Urinary bladder (tissue), 4 donors: ENCODE data around the gene MRPS7. TPM values are rescaled to one million over a fixed set of nuclear protein-coding genes. Genes with fewer than 3 reads are reported as not detected.
"Not testable (repeated sequence)": the region's sequence is repeated elsewhere in the genome, so short reads cannot be mapped to it uniquely, and the experiment has no call there.

Source experiments
- DNase-seq: peaks from one replicate; pipeline ENCODE4 v3.0.0-alpha.2; 2015; ENCODE audit errors: extremely low spot score
- H3K27ac ChIP-seq: one replicate; pipeline ENCODE4 v1.5.1; 2013; ENCODE audit warnings: low read depth, mild to moderate bottlenecking, moderate library complexity
- H3K36me3 ChIP-seq: one replicate; pipeline ENCODE4 v1.6.1; 2013; ENCODE audit warnings: mild to moderate bottlenecking, moderate library complexity; ENCODE audit not compliant: insufficient read depth
- H3K4me1 ChIP-seq: one replicate; pipeline ENCODE4 v1.6.1; 2013; ENCODE audit warnings: mild to moderate bottlenecking, moderate library complexity; ENCODE audit not compliant: insufficient read depth
- H3K4me3 ChIP-seq: one replicate; pipeline ENCODE4 v1.5.1; 2013; ENCODE audit warnings: low read depth, low read length
- WGBS: extraction: QIAGEN DNeasy Blood & Tissue Kit; methylation state at CpG from one replicate; pipeline ENCODE4 v1.1.7; 2013; 5-methylcytosine and 5-hydroxymethylcytosine counted together
- polyA plus RNA-seq: library from polyadenylated mRNA; stranded (reverse); fragments of 200-250 nt; gene quantifications from one replicate; pipeline ENCODE4 v1.2.3, GENCODE V29; 2013
- total RNA-seq: library from RNA; depleted of rRNA; stranded (reverse); fragments of >200 nt; gene quantifications from one replicate; pipeline ENCODE4 v1.2.3, GENCODE V29; 2014
- donor health status: healthy with polysubstance abuse.
- donor health status: healthy.

Gene MRPS7
- total and polyA plus RNA-seq, 2 donors = 27.0 to 51.8 TPM

DNA sequence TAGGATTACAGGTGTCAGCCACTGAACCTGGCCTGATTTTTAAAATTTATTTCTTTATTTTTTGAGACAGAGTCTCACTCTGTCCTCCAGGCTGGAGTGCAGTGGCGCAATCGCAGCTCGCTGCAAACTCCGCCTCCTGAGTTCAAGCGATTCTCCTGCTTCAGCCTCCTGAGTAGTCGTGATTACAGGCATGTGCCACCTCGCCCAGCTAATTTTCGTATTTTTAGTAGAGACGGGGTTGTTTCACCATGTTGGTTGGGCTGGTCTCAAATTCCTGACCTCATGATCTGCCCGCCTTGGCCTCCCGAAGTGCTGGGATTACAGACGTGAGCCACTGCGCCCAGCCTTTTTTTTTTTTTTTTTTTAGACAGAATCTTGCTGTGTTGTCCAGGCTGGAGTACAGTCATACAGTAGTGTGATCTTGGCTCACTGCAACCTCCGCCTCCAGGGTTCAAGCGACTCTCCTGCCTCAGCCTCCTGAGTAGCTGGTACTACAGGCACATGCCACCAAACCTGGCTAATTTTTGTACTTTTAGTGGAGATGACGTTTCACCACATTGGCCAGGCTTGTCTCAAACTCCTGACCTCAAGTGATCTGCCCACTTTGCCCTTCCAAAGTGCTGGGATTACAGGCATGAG lies 31.2 kb downstream of the MRPS7 start:
- H3K36me3 ChIP-seq, H3K4me3 ChIP-seq, DNase-seq, H3K27ac ChIP-seq, H3K4me1 ChIP-seq: not testable (repeated sequence)
- 76% methylated on average over 16 of the region's 16 CpGs for WGBS

DNA sequence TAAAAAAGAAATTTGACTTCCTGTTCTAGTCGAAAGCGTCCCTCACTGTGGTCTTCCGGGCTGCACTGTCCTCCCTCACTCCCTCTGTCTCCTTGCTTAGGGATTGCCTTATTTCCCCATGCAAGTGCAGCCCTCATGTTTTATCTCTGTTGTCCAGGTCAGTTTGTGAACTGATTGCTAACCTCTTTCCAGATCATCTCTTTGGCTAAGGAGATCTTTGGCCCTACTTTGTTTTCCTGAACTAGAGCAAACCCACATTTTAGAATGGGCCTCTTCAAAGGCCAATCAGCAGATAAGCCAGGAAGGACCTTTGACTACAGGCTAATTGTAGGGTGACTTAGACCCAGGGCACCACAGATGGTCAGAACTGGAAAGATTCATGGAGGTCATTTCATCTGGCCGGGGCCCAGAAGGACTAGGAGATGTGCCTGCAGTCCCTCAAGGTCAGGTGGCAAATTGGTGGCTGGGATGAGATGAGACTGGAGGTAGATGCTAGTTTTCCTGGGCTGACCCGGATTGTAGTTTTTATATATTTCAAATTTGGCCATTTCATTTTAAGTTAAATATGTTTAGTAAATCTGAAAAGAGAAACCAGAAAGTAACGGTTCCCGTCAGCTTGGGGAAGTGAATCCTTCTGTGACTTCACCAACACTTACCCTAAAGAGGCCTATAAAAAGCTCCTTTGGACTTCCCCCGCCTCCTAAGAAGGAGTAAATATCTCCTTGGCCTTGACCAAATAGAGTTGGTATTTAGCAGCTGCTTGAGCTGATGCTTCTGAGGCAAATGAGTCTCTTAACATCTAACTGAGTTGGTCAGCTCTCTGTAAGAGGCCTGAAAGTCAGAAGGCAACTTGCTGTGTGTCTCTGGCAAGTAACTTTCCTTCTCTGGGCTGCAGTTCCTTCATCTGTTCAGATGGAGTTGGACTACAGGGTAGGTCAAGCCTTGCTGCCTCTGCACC lies 33.8 kb downstream of the MRPS7 start:
- H3K27ac ChIP-seq = no peak overlapping the region
- H3K4me1 ChIP-seq = no peaks in the 10 kb centered on the region
- DNase-seq = no peak
- H3K36me3 ChIP-seq = no peaks in the 10 kb centered on the region
- H3K4me3 ChIP-seq = no peak overlapping the region
- WGBS = 78% methylated on average over 8 of the region's 8 CpGs

DNA sequence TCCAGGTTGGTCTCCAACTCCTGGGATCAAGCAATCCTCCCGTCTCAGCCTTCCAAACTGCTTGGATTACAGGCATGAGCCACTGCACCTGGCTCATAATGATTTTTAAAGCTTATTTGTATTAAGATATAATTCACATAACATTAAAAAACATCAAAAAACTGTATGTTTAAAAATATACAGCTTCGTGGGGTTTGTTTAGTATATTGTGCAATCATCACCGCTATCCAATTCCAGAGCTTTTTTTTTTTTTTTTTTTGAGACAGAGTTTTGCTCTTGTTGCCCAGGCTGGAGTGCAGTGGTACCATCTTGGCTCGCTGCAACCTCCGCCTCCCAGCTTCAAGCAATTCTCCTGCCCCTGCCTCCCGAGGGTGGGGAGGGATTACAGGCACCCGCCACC lies 38.6 kb downstream of the MRPS7 start:
- no peak overlapping the region for H3K4me3 ChIP-seq
- DNase-seq = no peak
- no peak overlapping the region for H3K27ac ChIP-seq
- no peaks in the 10 kb centered on the region for H3K4me1 ChIP-seq
- no peaks in the 10 kb centered on the region for H3K36me3 ChIP-seq
- WGBS = 70% methylated on average over 7 of the region's 7 CpGs

DNA sequence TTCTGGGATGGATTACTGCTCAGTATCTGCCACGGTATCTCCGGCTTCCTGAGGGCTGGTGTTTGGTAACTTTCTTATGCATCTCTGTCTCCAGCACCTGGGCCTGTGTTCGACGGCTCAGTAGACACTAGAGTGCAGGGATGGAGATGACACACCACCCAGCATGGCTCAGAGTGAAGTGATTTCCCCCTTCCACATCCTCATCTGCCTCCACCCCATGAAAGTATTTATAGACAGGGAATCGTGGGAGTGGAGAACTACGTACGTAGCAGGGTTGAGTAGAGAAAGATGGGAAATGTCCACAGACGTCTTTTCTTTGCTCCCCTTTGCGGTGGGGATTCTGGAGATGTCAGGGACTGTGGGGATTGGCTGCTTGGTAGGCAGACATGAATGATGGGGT lies 39.4 kb downstream of the MRPS7 start:
- 67% methylated on average over 9 of the region's 9 CpGs for WGBS
- Histone ChIP-seq H3K4me3 (no peak overlapping the region), H3K36me3 (no peaks in the 10 kb centered on the region), H3K4me1 (no peaks in the 10 kb centered on the region), H3K27ac (no peak overlapping the region)
- DNase-seq = no peak

DNA sequence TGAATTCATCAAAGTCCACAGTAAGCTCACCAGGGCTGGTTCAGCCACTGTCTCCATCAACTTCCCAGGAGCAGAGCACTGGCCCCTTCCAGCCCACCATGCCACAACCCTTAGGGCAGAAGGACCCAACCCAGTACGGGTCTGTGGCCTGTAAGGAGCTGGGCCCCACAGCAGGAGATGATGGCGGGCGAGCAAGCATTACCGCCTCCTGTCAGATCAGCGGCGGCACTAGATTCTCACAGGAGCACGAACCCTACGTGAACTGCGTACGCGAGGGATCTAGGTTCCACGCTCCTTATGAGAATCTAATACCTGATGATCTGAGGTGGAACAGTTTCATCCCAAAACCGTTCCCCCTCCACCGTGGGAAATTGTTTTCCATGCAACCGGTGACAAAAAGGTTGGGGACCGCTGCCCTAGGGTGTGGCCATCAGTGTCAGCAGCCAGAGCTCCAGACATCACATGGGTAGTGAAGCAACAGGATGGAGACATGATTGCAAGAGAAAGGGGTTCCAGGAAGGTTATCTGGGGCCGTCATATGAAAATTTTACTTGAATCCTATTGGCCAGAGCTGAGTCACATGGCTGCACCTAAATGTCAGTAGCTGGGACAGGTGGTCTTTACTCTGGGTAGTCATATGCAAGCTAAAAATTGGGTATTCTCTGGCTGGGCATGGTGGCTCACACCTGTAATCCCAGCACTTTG lies 40.0 kb downstream of the MRPS7 start:
- Histone ChIP-seq H3K4me3 (no peak overlapping the region), H3K4me1 (no peaks in the 10 kb centered on the region), H3K36me3 (no peaks in the 10 kb centered on the region), H3K27ac (no peak overlapping the region)
- DNase-seq = no peak
- WGBS = 89% methylated on average over 17 of the region's 17 CpGs

DNA sequence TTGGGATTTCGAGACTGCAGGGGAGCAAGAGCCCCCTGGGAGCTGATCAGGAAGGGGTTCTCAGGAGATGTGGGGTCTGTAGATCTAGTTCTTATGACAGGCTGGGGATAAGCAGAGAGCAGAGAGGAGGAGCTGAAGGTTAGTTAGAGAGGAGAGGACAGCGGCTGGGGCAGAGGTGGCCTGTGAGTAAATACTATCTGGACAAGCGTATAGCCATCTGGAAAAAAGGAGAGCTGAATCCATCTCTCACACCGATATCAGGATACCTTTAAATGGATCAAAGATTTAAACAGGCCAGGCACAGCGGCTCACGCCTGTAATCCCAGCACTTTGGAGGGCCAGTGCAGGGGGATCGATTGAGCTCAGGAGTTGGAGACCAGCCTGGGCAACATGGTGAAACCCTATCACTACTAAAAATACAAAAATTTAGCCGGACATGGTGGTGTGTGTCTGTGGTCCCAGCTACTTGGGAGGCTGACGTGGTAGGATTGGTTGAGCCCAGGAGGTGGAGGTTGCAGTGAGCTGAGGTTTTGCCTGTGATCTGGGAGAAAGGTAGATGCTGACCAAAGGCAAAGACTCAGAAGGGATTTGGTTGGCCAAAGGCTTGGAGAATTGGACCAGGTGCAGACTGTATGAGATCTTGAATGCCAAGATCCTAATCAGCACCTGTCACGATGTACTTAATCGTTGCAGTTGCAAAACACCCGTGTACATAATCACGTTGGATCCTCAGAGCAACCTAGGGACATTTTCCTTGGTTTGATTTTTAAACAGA lies 46.5 kb downstream of the MRPS7 start:
- H3K4me3 ChIP-seq = no peak overlapping the region
- DNase-seq = no peak
- no peaks in the 10 kb centered on the region for H3K36me3 ChIP-seq
- no peak overlapping the region for H3K27ac ChIP-seq
- no peaks in the 10 kb centered on the region for H3K4me1 ChIP-seq
- 71% methylated on average over 13 of the region's 13 CpGs for WGBS

DNA sequence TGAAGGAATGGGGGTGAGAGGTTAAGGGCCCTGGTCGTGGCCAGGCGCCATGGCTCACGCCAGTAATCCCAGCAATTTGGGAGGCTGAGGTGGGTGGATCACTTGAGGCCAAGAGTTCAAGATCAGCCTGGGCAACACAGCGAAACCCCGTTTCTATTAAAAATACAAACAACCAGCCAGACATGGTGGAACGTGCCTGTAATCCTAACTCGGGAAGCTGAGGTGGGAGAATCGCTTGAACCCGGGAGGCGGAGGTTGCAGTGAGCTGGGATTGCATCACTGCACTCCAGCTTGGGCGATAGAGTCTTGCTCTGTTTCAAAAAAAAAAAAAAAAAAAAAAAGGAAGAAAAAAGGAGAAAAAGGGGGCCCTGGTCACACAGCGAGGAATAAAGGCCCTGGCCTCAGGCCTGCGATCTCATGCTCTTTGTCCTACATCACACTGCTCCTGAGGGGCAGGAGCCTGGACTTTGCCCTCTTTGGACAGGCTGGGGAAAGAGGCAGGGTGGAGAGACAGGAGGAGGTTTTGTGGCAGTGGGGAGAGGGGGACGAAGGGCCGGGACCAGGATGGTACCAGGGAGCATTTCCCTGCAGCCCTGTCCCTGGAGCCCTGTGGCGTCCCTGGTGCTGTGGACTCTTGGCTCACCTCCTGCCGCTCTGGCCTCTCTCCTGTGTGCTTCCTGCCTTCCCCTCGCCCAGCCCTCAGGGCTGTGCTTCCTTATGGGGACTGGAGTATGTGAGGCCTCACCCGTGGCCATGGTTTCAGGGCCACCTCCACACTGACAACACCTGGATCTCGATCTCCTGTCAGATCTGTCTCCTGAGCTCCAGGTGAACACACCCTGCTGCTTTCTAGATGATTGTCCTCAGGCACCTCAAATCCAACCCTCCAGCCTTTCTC lies 47.3 kb downstream of the MRPS7 start:
- H3K27ac ChIP-seq = no peak overlapping the region
- H3K4me1 ChIP-seq = no peaks in the 10 kb centered on the region
- WGBS = 60% methylated on average over 20 of the region's 20 CpGs
- no peak overlapping the region for H3K4me3 ChIP-seq
- no peak for DNase-seq
- H3K36me3 ChIP-seq = no peaks in the 10 kb centered on the region

DNA sequence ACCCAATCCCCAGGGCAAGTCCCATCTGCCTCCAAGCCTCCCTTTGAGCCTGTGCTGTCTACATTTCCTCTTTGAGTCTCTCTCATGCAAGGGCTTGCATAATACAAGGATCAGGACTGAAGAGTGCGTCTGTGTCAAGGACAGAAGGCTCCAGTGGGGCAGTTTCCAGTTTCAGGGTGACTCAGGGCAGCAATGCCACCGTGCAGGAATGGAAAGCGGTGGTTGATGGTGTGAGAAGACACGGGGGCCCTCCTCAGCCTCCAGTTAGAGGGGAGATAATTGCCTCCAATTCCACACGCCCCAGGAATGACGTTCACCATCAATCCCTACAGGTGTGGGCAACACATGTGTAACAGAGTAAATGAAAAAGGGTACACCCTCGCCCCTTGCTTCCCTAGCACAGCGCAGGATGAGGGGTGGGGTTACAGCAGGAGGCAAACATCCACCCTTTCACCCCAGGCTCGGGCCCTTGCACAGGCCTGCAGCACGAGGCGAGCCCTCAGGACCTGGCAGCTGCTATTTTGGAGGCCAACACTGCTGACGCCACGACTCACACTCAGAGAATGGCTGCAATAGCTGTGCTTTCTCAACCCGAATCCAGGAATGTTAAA lies 52.4 kb downstream of the MRPS7 start:
- H3K4me1 ChIP-seq = no peaks in the 10 kb centered on the region
- no peak overlapping the region for H3K27ac ChIP-seq
- no peak for DNase-seq
- WGBS = 75% methylated on average over 14 of the region's 14 CpGs
- H3K4me3 ChIP-seq = no peak overlapping the region
- no peaks in the 10 kb centered on the region for H3K36me3 ChIP-seq

DNA sequence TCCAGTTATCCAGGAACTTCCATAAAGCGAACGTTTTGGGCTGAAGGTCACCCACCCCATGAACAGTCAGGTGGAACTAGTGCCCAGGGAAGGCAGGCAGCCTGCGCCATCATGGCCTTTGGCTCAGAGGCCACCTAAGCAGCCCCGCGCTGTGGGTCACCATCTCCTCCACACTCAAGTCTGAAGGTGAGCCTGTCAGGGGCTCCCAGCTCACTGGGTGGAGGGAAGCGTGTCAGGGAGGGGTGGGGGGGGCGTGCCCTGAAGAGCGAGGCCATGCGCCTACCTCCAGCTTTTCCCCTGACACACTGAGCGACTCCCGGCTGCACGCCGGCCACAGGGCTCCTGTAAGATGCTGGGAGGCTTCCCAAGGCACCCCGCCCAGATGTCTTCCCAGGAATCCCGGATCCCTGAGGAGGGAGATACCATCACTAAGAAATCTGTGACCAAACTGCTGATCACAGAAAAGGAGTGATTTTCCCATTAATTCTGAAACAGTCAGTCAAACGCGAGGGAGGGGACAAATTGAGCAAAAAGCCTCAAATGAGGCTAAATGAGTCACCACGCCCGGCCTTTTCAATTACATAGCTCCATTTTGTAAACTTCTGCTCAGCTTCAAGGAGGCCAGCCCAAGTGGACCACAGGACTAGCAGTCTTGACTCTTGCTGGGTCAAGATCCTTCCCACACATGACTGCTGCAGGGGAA lies 54.0 kb downstream of the MRPS7 start:
- Histone ChIP-seq H3K27ac (no peak overlapping the region), H3K4me3 (no peak overlapping the region)
- DNase-seq = no peak

More for the DNA sequence above, 54.0 kb downstream of the MRPS7 start:
- 80% methylated on average over 19 of the region's 19 CpGs for WGBS
- H3K4me1 ChIP-seq = no peaks in the 10 kb centered on the region
- H3K36me3 ChIP-seq = peaks cover 2% of the 10 kb centered on the region
